Upper lobe of left lung (tissue), 6 donors: ENCODE data around the gene C6orf47. TPM values are rescaled to one million over a fixed set of nuclear protein-coding genes. Genes with fewer than 3 reads are reported as not detected.

Experiments
- ATAC-seq, 2 donors: fragments of 200-7000 bp; cut with Tn5 transposase; one replicate each; pipeline ENCODE4 v1.9.1; 2022; ENCODE audit warnings: mild to moderate bottlenecking in 2 of 2, moderate library complexity in 2 of 2; ENCODE audit not compliant: low FRiP score in 2 of 2
- DNase-seq, 2 donors: peaks; one replicate each; pipeline ENCODE4 v3.0.0-alpha.2; 2019 to 2020
- H3K27ac ChIP-seq, 4 donors: fragments of 200-600 bp; sonication (generic); one replicate each; pipeline ENCODE4 v1.5.1; 2016 to 2019
- H3K27me3 ChIP-seq, 4 donors: fragments of 200-600 bp; sonication (generic); one replicate each; pipeline ENCODE4 v1.5.1; 2017 to 2019
- H3K36me3 ChIP-seq, 4 donors: fragments of 200-600 bp; sonication (generic); one replicate each; pipeline ENCODE4 v1.5.1; 2016 to 2019
- H3K4me1 ChIP-seq, 4 donors: fragments of 200-600 bp; sonication (generic); one replicate each; pipeline ENCODE4 v1.5.1; 2018 to 2019
- H3K4me3 ChIP-seq, 4 donors: fragments of 200-600 bp; sonication (generic); one replicate each; pipeline ENCODE4 v1.5.1; 2017 to 2019; ENCODE audit warnings: mild to moderate bottlenecking in 2 of 4, moderate library complexity in 1 of 4
- H3K9me3 ChIP-seq, 4 donors: fragments of 200-600 bp; sonication (generic); one replicate each; pipeline ENCODE4 v1.5.1; 2018 to 2019
- EP300 ChIP-seq, 4 donors: sonication (generic); formaldehyde crosslinking; IDR thresholded peaks; one replicate each; pipeline ENCODE4 v1.5.1; 2017; ENCODE audit warnings: antibody characterized with exemption in 4 of 4, control low read depth in 2 of 4
- POLR2A ChIP-seq, 4 donors: fragments of 450-650 bp; IDR thresholded peaks; one replicate each; pipeline ENCODE4 v1.5.1; 2016 to 2017; ENCODE audit warnings: antibody characterized with exemption in 4 of 4, mild to moderate bottlenecking in 2 of 4
- POLR2AphosphoS5 ChIP-seq, 2 donors: sonication (generic); formaldehyde crosslinking; IDR thresholded peaks; one replicate each; pipeline ENCODE4 v1.5.1; 2017; ENCODE audit warnings: antibody characterized with exemption in 2 of 2
- WGBS, 2 donors: methylation state at CpG; one replicate each; pipeline ENCODE4 v1.1.5; 2017 to 2018; 5-methylcytosine and 5-hydroxymethylcytosine counted together
- small RNA-seq, 4 donors: library from RNA; depleted of rRNA; stranded (forward); fragments of <200 nt; gene quantifications; one replicate each; pipeline ENCODE3, GENCODE V24; 2016
- total RNA-seq, 6 donors: library from RNA; depleted of rRNA in 4 of 6; stranded (reverse); fragments of >200 nt in 4 of 6; gene quantifications; one replicate each; pipeline versions ENCODE4 v1.1.0 to v1.2.1, GENCODE V29; 2016 to 2021
- TF ChIP-seq, protein P1 (sequence below), 6 experiments: fragments of 450-650 bp in 4 of 6; fragments of 200-600 bp in 2 of 6; sonication (generic) in 2 of 6; IDR thresholded peaks; one replicate each; pipeline ENCODE4 v1.5.1; 2016 to 2019; ENCODE audit warnings: antibody characterized with exemption in 6 of 6
- donor health status: DM: no; HTN: no; CAD: no; lungs with moderate emphysema.
- donor health status: DM: no; HTN: yes; CAD: no; lungs with severe emphysema.

The C6orf47 gene
- total RNA-seq, 6 donors from 2014 or later = 25.0 to 30.1 (median 28.4) TPM

DNA sequence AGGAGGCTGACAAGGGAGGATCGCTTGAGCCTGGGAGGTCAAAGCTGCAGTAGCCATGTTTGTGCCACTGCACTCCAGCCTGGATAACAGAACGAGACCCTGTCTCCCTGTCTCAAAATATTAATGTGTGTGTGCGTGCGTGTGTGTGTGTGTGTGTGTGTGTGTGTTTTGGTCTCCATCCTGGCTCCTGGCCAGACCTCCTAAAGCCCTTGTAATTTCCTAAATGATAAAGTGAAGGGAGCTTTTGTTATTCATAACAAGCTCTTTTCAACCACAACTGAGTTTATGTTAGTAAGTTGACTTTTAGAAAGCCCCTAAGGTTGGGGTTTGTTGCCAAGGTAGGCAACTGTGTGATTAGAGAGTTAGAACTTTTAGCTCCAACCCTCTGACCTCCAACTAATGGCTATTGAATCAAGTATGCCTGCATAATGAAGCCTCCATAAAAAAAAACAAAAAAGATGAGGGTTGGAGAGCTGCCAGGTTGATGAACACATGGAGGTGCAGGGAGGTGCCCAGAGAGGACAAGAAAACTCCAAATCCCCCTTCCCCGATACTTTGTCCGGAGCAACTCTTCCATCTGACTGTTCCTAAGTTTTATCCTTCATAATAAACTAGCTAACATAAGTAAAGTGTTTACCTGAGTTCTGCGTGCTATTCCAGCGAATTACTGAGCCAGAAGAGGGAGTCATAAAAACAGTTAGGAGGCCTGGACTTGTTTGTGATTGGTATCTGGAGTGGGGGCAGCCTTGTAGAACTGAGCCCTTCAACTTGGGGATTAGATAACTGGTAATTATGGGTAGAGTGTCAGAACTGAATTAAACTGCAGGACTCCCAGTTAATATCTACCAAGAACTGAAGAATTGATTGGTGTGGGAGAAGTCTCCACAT is 50.8 kb downstream of the C6orf47 start:
- Histone ChIP-seq H3K36me3 (no peaks in the 10 kb centered on the region), H3K4me1 (peaks cover 0 to 9% (median 3%) of the 10 kb centered on the region in 4 donors), H3K4me3 (no peak overlapping the region), H3K9me3 (no peaks in the 10 kb centered on the region), H3K27ac (no peak overlapping the region), H3K27me3 (no peaks in the 10 kb centered on the region)
- TF ChIP-seq POLR2AphosphoS5 (IDR thresholded peaks at IDR 0.05) (no peak), EP300 (IDR thresholded peaks at IDR 0.05) (no peak), POLR2A (IDR thresholded peaks at IDR 0.05) (no peak)
- TF ChIP-seq, protein P1, sequence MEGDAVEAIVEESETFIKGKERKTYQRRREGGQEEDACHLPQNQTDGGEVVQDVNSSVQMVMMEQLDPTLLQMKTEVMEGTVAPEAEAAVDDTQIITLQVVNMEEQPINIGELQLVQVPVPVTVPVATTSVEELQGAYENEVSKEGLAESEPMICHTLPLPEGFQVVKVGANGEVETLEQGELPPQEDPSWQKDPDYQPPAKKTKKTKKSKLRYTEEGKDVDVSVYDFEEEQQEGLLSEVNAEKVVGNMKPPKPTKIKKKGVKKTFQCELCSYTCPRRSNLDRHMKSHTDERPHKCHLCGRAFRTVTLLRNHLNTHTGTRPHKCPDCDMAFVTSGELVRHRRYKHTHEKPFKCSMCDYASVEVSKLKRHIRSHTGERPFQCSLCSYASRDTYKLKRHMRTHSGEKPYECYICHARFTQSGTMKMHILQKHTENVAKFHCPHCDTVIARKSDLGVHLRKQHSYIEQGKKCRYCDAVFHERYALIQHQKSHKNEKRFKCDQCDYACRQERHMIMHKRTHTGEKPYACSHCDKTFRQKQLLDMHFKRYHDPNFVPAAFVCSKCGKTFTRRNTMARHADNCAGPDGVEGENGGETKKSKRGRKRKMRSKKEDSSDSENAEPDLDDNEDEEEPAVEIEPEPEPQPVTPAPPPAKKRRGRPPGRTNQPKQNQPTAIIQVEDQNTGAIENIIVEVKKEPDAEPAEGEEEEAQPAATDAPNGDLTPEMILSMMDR (IDR thresholded peaks at IDR 0.05) = no peak
- 65 to 73% methylated on average over 8 of the region's 8 CpGs for WGBS, 2 donors
- DNase-seq (no peak), ATAC-seq (no peak)

Small RNAs within 50 kb of the gene (small RNA-seq; reads per million reads assigned to genes)
- gene MIR4646 (0 reads per million in 4 donors), gene MIR6832 (0 reads per million in 4 donors), gene RF00019 (0 reads per million in 4 donors), gene SNORA38 (2.2 to 6.4 (median 2.6) reads per million in 4 donors), gene UQCRHP1 (0 reads per million in 4 donors)

Other genes starting within 250 kb of the C6orf47 start
- 10 to 100 TPM in 4 of 6 donors, 1 to 10 TPM in 2; 4.9 to 14.4 (median 11.3) TPM for gene MICB, start 162.6 kb downstream of the C6orf47 start, total RNA-seq
- gene MCCD1, start 131.8 kb downstream of the C6orf47 start, total RNA-seq = not detected
- gene DDX39B, start 118.8 kb downstream of the C6orf47 start, total RNA-seq = 100 to 1,000 TPM; 201 to 541 (median 270) TPM
- 1 to 10 TPM in 4 of 6 donors, under 1 TPM in 2; 0.55 to 2.0 (median 1.1) TPM for gene ATP6V1G2, start 114.2 kb downstream of the C6orf47 start, total RNA-seq
- 10 to 100 TPM; 18.2 to 45.1 (median 23.8) TPM for gene NFKBIL1, start 113.2 kb downstream of the C6orf47 start, total RNA-seq
- 1 to 10 TPM in 2 of 6 donors, not detected in 4; 1.6 to 1.8 TPM for gene LTA, start 88.5 kb downstream of the C6orf47 start, total RNA-seq
- 1 to 10 TPM in 5 of 6 donors, under 1 TPM in 1; 0.33 to 6.6 (median 2.9) TPM for gene TNF, start 85.2 kb downstream of the C6orf47 start, total RNA-seq
- 10 to 100 TPM in 1 of 6 donors, 1 to 10 TPM in 2, not detected in 3; 1.3 to 18.7 (median 8.2) TPM for gene LTB, start 78.4 kb downstream of the C6orf47 start, total RNA-seq
- gene LST1, start 74.5 kb downstream of the C6orf47 start, total RNA-seq = 100 to 1,000 TPM in 1 of 6 donors, 10 to 100 TPM in 3, 1 to 10 TPM in 2; 7.7 to 132 (median 33.5) TPM
- gene NCR3, start 67.8 kb downstream of the C6orf47 start, total RNA-seq = 1 to 10 TPM in 1 of 6 donors, under 1 TPM in 3, not detected in 2; 0.54 to 2.0 (median 0.70) TPM
- 100 to 1,000 TPM in 1 of 6 donors, 10 to 100 TPM in 5; 18.5 to 106 (median 79.7) TPM for gene AIF1, start 45.5 kb downstream of the C6orf47 start, total RNA-seq
- 100 to 1,000 TPM in 4 of 6 donors, 10 to 100 TPM in 2; 80.1 to 154 (median 125) TPM for gene PRRC2A, start 40.1 kb downstream of the C6orf47 start, total RNA-seq
- 100 to 1,000 TPM; 190 to 421 (median 294) TPM for gene BAG6, start 8.1 kb downstream of the C6orf47 start, total RNA-seq
- 1 to 10 TPM in 5 of 6 donors, under 1 TPM in 1; 0.89 to 4.3 (median 2.1) TPM for gene APOM, start 4.9 kb downstream of the C6orf47 start, total RNA-seq
- 10 to 100 TPM; 12.0 to 45.1 (median 16.6) TPM for gene GPANK1, start 4.2 kb upstream of the C6orf47 start, total RNA-seq
- 100 to 1,000 TPM; 105 to 172 (median 130) TPM for gene CSNK2B, start 5.3 kb upstream of the C6orf47 start, total RNA-seq
- 10 to 100 TPM in 4 of 6 donors, 1 to 10 TPM in 2; 6.7 to 22.0 (median 12.3) TPM for gene LY6G5B, start 9.2 kb upstream of the C6orf47 start, total RNA-seq
- 1 to 10 TPM in 4 of 6 donors, not detected in 2; 1.8 to 4.4 (median 3.1) TPM for gene LY6G5C, start 20.3 kb upstream of the C6orf47 start, total RNA-seq
- gene ABHD16A, start 42.5 kb upstream of the C6orf47 start, total RNA-seq = 10 to 100 TPM; 42.1 to 62.5 (median 51.6) TPM
- 1 to 10 TPM in 4 of 6 donors, under 1 TPM in 2; 0.63 to 9.4 (median 1.7) TPM for gene LY6G6F, start 46.1 kb upstream of the C6orf47 start, total RNA-seq
- not detected for gene LY6G6D, start 54.6 kb upstream of the C6orf47 start, total RNA-seq
- gene LY6G6C, start 61.0 kb upstream of the C6orf47 start, total RNA-seq = under 1 TPM in 1 of 6 donors, not detected in 5; 0.23 TPM
- gene MPIG6B, start 62.6 kb upstream of the C6orf47 start, total RNA-seq = 1 to 10 TPM in 3 of 6 donors, under 1 TPM in 2, not detected in 1; 0.30 to 4.1 (median 1.2) TPM
- 100 to 1,000 TPM in 2 of 6 donors, 10 to 100 TPM in 4; 46.6 to 157 (median 83.7) TPM for gene DDAH2, start 68.5 kb upstream of the C6orf47 start, total RNA-seq
- 100 to 1,000 TPM; 138 to 497 (median 277) TPM for gene CLIC1, start 75.8 kb upstream of the C6orf47 start, total RNA-seq
- gene MSH5, start 79.2 kb upstream of the C6orf47 start, total RNA-seq = 10 to 100 TPM in 4 of 6 donors, 1 to 10 TPM in 2; 7.3 to 52.4 (median 13.1) TPM
- gene SAPCD1, start 101.9 kb upstream of the C6orf47 start, total RNA-seq = 10 to 100 TPM in 1 of 6 donors, 1 to 10 TPM in 5; 1.1 to 15.7 (median 5.3) TPM
- 1 to 10 TPM; 4.0 to 7.4 (median 6.6) TPM for gene VWA7, start 116.5 kb upstream of the C6orf47 start, total RNA-seq
- gene VARS1, start 135.0 kb upstream of the C6orf47 start, total RNA-seq = 10 to 100 TPM; 21.2 to 67.8 (median 39.7) TPM
- 10 to 100 TPM in 5 of 6 donors, 1 to 10 TPM in 1; 5.0 to 44.9 (median 20.9) TPM for gene LSM2, start 146.2 kb upstream of the C6orf47 start, total RNA-seq
- 1 to 10 TPM in 5 of 6 donors, under 1 TPM in 1; 0.89 to 3.1 (median 2.0) TPM for gene HSPA1L, start 154.5 kb upstream of the C6orf47 start, total RNA-seq
- gene HSPA1A, start 154.8 kb upstream of the C6orf47 start, total RNA-seq = 100 to 1,000 TPM in 5 of 6 donors, 10 to 100 TPM in 1; 80.7 to 236 (median 144) TPM
- gene HSPA1B, start 167.0 kb upstream of the C6orf47 start, total RNA-seq = 100 to 1,000 TPM in 5 of 6 donors, 10 to 100 TPM in 1; 92.2 to 177 (median 127) TPM
- gene NEU1, start 202.0 kb upstream of the C6orf47 start, total RNA-seq = 10 to 100 TPM; 28.3 to 90.3 (median 64.6) TPM
- 10 to 100 TPM; 19.1 to 84.2 (median 42.0) TPM for gene SLC44A4, start 218.2 kb upstream of the C6orf47 start, total RNA-seq
- gene EHMT2, start 236.9 kb upstream of the C6orf47 start, total RNA-seq = 10 to 100 TPM; 23.6 to 57.3 (median 41.7) TPM
- 1 to 10 TPM; 1.0 to 7.5 (median 2.2) TPM for gene ZBTB12, start 241.3 kb upstream of the C6orf47 start, total RNA-seq